ENCODE results near the gene ACSL6.

GRCh38 chr5:131959906-131960305 is 51.6 kb downstream of the ACSL6 start:
- TF ChIP-seq EZH2 (IDR thresholded peaks at IDR 0.05; ENCODE audit: borderline replicate concordance), result no peak
- TF ChIP-seq, protein P1, sequence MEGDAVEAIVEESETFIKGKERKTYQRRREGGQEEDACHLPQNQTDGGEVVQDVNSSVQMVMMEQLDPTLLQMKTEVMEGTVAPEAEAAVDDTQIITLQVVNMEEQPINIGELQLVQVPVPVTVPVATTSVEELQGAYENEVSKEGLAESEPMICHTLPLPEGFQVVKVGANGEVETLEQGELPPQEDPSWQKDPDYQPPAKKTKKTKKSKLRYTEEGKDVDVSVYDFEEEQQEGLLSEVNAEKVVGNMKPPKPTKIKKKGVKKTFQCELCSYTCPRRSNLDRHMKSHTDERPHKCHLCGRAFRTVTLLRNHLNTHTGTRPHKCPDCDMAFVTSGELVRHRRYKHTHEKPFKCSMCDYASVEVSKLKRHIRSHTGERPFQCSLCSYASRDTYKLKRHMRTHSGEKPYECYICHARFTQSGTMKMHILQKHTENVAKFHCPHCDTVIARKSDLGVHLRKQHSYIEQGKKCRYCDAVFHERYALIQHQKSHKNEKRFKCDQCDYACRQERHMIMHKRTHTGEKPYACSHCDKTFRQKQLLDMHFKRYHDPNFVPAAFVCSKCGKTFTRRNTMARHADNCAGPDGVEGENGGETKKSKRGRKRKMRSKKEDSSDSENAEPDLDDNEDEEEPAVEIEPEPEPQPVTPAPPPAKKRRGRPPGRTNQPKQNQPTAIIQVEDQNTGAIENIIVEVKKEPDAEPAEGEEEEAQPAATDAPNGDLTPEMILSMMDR (IDR thresholded peaks at IDR 0.05; ENCODE audit: poor library complexity), result no peak
- TF ChIP-seq EZH2phosphoT487 (IDR thresholded peaks at IDR 0.05; ENCODE audit: low read depth, severe bottlenecking, unreplicated experiment), result no peak

Measured in hepatocyte (in vitro differentiated cells).